ENCODE data around the gene DMWD.

GRCh38 chr19:45771311-45771933 is 21.2 kb downstream of the DMWD start:
- TF ChIP-seq ZNF609 (CRISPR knock-in tag; IDR thresholded peaks at IDR 0.05; ENCODE audit: borderline replicate concordance): no peak
- TF ChIP-seq RFX3 (CRISPR knock-in tag; IDR thresholded peaks at IDR 0.05): no peak
- no peak for TF ChIP-seq DMTF1 (CRISPR knock-in tag; IDR thresholded peaks at IDR 0.05)
- no peak for TF ChIP-seq ZNF337 (CRISPR knock-in tag; IDR thresholded peaks at IDR 0.05; ENCODE audit: borderline replicate concordance, low read depth)
- no peak for TF ChIP-seq ZNF207 (IDR thresholded peaks at IDR 0.05; ENCODE audit: borderline replicate concordance)
- no peak for TF ChIP-seq NPAS2 (CRISPR knock-in tag; IDR thresholded peaks at IDR 0.05; ENCODE audit: borderline replicate concordance)
- TF ChIP-seq SUZ12 (IDR thresholded peaks at IDR 0.05; ENCODE audit: low read depth, low read length): no peak
- TF ChIP-seq EZH2 (conservative IDR thresholded peaks at IDR 0.05; ENCODE audit: low read depth, low read length): no peak
- TF ChIP-seq EP300 (IDR thresholded peaks at IDR 0.05; ENCODE audit: low read depth in 2 of 2, low read length in 2 of 2): no peak
- TF ChIP-seq EP300 (CRISPR knock-in tag; IDR thresholded peaks at IDR 0.05; ENCODE audit: borderline replicate concordance): no peak
